SU-DHL-6 (cell line): ENCODE measurements around the gene WWOX.

Experiments used
- EZH2phosphoT487 ChIP-seq: fragments of 200-600 bp; sonication (generic), shearing (Covaris generic); conservative IDR thresholded peaks from 2 replicates; pipeline ENCODE4 v1.6.1; 2018; ENCODE audit warnings: mild to moderate bottlenecking, antibody characterized with exemption, low read length, moderate library complexity, mixed read lengths
- TF ChIP-seq, protein P1 (sequence below): fragments of 200-600 bp; sonication (generic); IDR thresholded peaks from one replicate; pipeline ENCODE4 v1.5.1; 2017; ENCODE audit warnings: antibody characterized with exemption, mild to moderate bottlenecking, low read length, moderate library complexity; ENCODE audit not compliant: insufficient read depth, poor library complexity, severe bottlenecking

GRCh38 chr16:79143026-79143425, 1043.6 kb downstream of the WWOX start:
- TF ChIP-seq, protein P1, sequence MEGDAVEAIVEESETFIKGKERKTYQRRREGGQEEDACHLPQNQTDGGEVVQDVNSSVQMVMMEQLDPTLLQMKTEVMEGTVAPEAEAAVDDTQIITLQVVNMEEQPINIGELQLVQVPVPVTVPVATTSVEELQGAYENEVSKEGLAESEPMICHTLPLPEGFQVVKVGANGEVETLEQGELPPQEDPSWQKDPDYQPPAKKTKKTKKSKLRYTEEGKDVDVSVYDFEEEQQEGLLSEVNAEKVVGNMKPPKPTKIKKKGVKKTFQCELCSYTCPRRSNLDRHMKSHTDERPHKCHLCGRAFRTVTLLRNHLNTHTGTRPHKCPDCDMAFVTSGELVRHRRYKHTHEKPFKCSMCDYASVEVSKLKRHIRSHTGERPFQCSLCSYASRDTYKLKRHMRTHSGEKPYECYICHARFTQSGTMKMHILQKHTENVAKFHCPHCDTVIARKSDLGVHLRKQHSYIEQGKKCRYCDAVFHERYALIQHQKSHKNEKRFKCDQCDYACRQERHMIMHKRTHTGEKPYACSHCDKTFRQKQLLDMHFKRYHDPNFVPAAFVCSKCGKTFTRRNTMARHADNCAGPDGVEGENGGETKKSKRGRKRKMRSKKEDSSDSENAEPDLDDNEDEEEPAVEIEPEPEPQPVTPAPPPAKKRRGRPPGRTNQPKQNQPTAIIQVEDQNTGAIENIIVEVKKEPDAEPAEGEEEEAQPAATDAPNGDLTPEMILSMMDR = no peak
- no peak for TF ChIP-seq EZH2phosphoT487
